Stimulated activated naive CD8-positive, alpha-beta T cell treated with anti-CD3 and anti-CD28 coated beads, Interleukin-15, Interleukin-2, amounts not matched to agents 100 U/mL and 50 U/mL, for 24 hours (primary cell): ENCODE measurements around the gene AUNIP.

ENCODE experiments used
- ATAC-seq: fragments of 150-1000 bp; cut with Tn5 transposase; one replicate; pipeline ENCODE4 v1.10.0; 2021
- DNase-seq: peaks from one replicate; pipeline ENCODE4 v3.0.0; 2021

Gene AUNIP

GRCh38 chr1:25794325-25794724, 64.9 kb downstream of the AUNIP start:
- DNase-seq (no peak), ATAC-seq (no peak)

- DNase-seq (no peak), ATAC-seq (no peak)
These were observed 65.6 kb downstream of the AUNIP start for GRCh38 chr1:25793585-25794170.

GRCh38 chr1:25792115-25792514, 67.1 kb downstream of the AUNIP start:
- DNase-seq (no peak), ATAC-seq (no peak)

- DNase-seq (no peak), ATAC-seq (no peak)
These were observed 68.8 kb downstream of the AUNIP start for GRCh38 chr1:25790472-25790871.

GRCh38 chr1:25787760-25788166, 71.5 kb downstream of the AUNIP start:
- no peak for DNase-seq
- ATAC-seq: no peak

- no peak for ATAC-seq
- DNase-seq: no peak
These were observed 72.1 kb downstream of the AUNIP start for GRCh38 chr1:25786887-25787759.

- DNase-seq: no peak
These were observed 73.8 kb downstream of the AUNIP start for GRCh38 chr1:25785333-25786067.

GRCh38 chr1:25784575-25785051, 74.6 kb downstream of the AUNIP start:
- DNase-seq (no peak), ATAC-seq (no peak)

More at GRCh38 chr1:25785333-25786067, 73.8 kb downstream of the AUNIP start:
- no peak for ATAC-seq
